Measurements from ENCODE around the gene COA8. TPM values are rescaled to one million over a fixed set of nuclear protein-coding genes. Genes with fewer than 3 reads are reported as not detected.

COA8 gene
- total RNA-seq, 3 donors from 2014 or later (not counting 1 experiment from before 2014, with no cell fraction given) = 22.2 to 32.0 (median 24.9) TPM

GRCh38 chr14:103530390-103530789 lies 32.4 kb upstream of the COA8 start:
- Histone ChIP-seq H3K27me3 (ENCODE audit: control insufficient read depth, insufficient read depth, low read length) (no peaks in the 10 kb centered on the region), H3K27ac (ENCODE audit: low read length) (no peak overlapping the region), H3K4me1 (ENCODE audit: control insufficient read depth, insufficient read depth, low read length) (peaks cover 48% of the 10 kb centered on the region), H3K36me3 (ENCODE audit: control insufficient read depth, insufficient read depth, low read length) (peaks cover 7% of the 10 kb centered on the region), H3K4me3 (ENCODE audit: low read length) (no peak overlapping the region), H3K9me3 (ENCODE audit: control insufficient read depth, insufficient read depth, low read length) (no peaks in the 10 kb centered on the region)
- intact Hi-C loops (cut with micrococcal nuclease) = no loop called here
- 89% methylated on average over 7 of the region's 7 CpGs for WGBS (ENCODE audit: insufficient coverage)
- H3K27ac Mint-ChIP-seq = peak overlapping the region; percentile 67 to 86
- H3K36me3 Mint-ChIP-seq = no peaks in the 10 kb centered on the region
- peak overlapping the region; percentile 60 for H3K4me3 Mint-ChIP-seq
- no peak for ATAC-seq
- H3K4me1 Mint-ChIP-seq = peaks cover 21 to 47% of the 10 kb centered on the region in 2 donors
- no peak for TF ChIP-seq CTCF (IDR thresholded peaks at IDR 0.05)
- DNase-seq = peak in 1 of 2 donors; percentile 53
- no peaks in the 10 kb centered on the region for H3K27me3 Mint-ChIP-seq (ENCODE audit: low read depth in 2 of 2)
- no peaks in the 10 kb centered on the region for H3K9me3 Mint-ChIP-seq

GRCh38 chr14:103530831-103531230 lies 31.9 kb upstream of the COA8 start:
- H3K4me1 Mint-ChIP-seq = peaks cover 21 to 47% of the 10 kb centered on the region in 2 donors
- no peak overlapping the region for H3K27ac ChIP-seq (ENCODE audit: low read length)
- H3K4me3 ChIP-seq (ENCODE audit: low read length) = no peak overlapping the region
- ATAC-seq (no peak), DNase-seq (no peak)
- 96% methylated on average over 11 of the region's 11 CpGs for WGBS (ENCODE audit: insufficient coverage)
- TF ChIP-seq CTCF (IDR thresholded peaks at IDR 0.05) = no peak
- H3K36me3 Mint-ChIP-seq = no peaks in the 10 kb centered on the region
- H3K27me3 ChIP-seq (ENCODE audit: control insufficient read depth, insufficient read depth, low read length) = no peaks in the 10 kb centered on the region
- no peaks in the 10 kb centered on the region for H3K27me3 Mint-ChIP-seq (ENCODE audit: low read depth in 2 of 2)
- intact Hi-C loops (cut with micrococcal nuclease) = no loop called here
- peaks cover 7% of the 10 kb centered on the region for H3K36me3 ChIP-seq (ENCODE audit: control insufficient read depth, insufficient read depth, low read length)
- no peak overlapping the region for H3K4me3 Mint-ChIP-seq
- H3K9me3 Mint-ChIP-seq = no peaks in the 10 kb centered on the region
- H3K4me1 ChIP-seq (ENCODE audit: control insufficient read depth, insufficient read depth, low read length) = peaks cover 48% of the 10 kb centered on the region
- H3K9me3 ChIP-seq (ENCODE audit: control insufficient read depth, insufficient read depth, low read length) = no peaks in the 10 kb centered on the region
- H3K27ac Mint-ChIP-seq = peak overlapping the region in 1 of 2 donors; percentile 58

DNA sequence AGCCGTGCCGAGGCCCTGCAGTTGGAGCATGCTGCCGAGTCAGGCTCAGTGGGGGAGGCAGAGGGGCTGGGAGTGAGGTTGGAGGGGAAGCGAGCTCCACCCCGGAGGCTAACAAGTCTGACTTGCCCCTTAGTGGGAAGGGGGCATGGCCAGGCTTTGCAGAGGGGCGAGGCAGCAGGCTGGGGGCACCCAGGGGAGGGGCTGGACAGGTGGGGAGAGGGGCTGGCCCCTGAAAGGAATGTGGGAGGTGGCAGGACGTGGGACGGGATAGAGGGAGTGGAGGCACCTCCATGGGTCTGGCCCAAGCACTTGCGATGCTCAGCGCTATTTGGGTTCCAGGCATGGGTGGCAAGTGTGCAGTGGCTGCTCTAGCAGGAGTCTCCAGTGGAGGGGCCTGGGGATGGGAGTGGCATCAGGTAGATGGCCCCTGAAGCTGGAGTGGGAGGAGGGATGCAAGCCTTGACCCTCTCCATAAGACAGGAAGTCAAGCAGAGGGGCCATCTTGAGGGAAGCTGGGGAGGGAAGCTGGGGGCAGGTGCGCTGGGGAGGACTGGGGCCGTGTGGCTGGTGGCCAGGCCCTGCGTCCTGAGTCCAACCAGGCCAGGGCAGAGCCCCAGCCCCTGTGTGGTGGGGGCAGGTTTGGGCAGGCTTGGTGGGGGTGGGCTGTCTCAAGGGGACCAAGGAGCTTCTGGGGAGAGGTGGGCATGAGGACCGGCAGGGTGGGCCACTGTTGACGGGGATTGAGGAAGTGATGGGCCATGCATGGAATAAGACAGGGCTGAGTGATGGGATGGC lies 31.1 kb upstream of the COA8 start:
- H3K36me3 Mint-ChIP-seq = no peaks in the 10 kb centered on the region
- no peak for TF ChIP-seq CTCF (IDR thresholded peaks at IDR 0.05)
- WGBS (ENCODE audit: insufficient coverage) = 95% methylated on average over 15 of the region's 15 CpGs
- ATAC-seq (no peak), DNase-seq (no peak)
- Histone ChIP-seq H3K27me3 (ENCODE audit: control insufficient read depth, insufficient read depth, low read length) (no peaks in the 10 kb centered on the region), H3K27ac (ENCODE audit: low read length) (no peak overlapping the region), H3K4me1 (ENCODE audit: control insufficient read depth, insufficient read depth, low read length) (peaks cover 42% of the 10 kb centered on the region), H3K36me3 (ENCODE audit: control insufficient read depth, insufficient read depth, low read length) (peaks cover 7% of the 10 kb centered on the region), H3K9me3 (ENCODE audit: control insufficient read depth, insufficient read depth, low read length) (no peaks in the 10 kb centered on the region), H3K4me3 (ENCODE audit: low read length) (no peak overlapping the region)
- no peaks in the 10 kb centered on the region for H3K27me3 Mint-ChIP-seq (ENCODE audit: low read depth in 2 of 2)
- peak overlapping the region in 1 of 2 donors; percentile 58 for H3K27ac Mint-ChIP-seq
- peak overlapping the region; percentile 4 for H3K4me3 Mint-ChIP-seq
- intact Hi-C loops (cut with micrococcal nuclease) = no loop called here
- H3K9me3 Mint-ChIP-seq = no peaks in the 10 kb centered on the region
- peaks cover 21 to 47% of the 10 kb centered on the region in 2 donors for H3K4me1 Mint-ChIP-seq
